Jurkat, Clone E6-1 (cell line): ENCODE results near the gene POLR3GL.

ENCODE experiments used
- DNase-seq: peaks from one replicate; pipeline ENCODE4 v3.0.0-alpha.2; 2011; ENCODE audit warnings: low read depth, low spot score
- H3K4me3 ChIP-seq: 2 replicates; pipeline ENCODE4 v1.5.1; 2011; ENCODE audit warnings: mild to moderate bottlenecking, low read length, control low read depth, moderate library complexity

The POLR3GL gene

GRCh38 chr1:145963265-145964019 lies 1.0 kb upstream of the POLR3GL start:
- no peak for DNase-seq
- H3K4me3 ChIP-seq: peak overlapping the region; percentile 68

DNA sequence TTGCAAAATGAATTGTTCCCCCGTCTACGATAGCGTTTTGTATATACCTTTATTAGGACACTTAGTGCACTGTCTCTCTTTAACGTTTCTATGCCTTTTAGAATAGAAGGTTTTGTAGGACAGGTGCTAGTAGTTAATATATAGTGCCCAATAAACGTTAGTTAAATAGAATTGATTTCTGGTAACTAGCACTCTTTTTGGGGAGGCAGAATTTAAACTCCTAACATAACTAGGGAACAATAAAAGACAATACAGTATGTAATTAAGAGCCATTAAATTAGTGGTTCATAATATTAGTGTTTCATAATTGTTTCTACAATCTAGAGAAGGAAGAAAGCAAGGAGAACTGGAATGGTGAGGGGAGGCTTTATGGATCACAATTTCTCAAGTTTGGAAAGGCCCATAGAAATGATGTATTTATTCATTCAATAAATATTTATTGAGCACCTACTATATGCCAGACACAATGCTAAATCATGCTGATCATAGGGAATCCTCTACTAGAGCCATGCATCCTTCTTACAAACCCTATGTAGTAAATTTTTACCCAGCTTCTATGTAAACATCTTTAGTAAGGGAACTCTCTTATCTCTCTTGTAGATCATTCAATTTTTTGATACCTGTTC lies 742 bp downstream of the POLR3GL start:
- peak overlapping the region; percentile 68 for H3K4me3 ChIP-seq
- DNase-seq: no peak

DNA sequence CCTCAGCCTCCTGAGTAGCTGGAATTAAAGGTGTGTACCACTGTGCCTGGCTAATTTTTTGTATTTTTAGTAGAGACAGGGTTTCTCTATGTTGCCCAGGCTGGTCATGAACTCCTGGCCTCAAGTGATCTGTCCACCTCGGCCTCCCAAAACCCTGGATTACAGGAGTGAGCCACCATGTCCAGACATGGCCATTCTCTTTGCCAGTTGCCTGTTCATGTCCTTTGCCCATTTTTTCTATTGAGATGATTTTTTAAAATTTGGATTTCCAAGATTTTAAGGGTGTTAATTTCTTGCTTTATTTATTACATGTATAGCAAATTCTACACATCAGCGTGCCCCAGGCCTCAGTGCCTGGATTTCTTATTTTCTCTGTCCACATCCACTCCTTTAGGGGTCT lies 2.8 kb downstream of the POLR3GL start:
- H3K4me3 ChIP-seq: no peak overlapping the region
- no peak for DNase-seq

- DNase-seq: no peak
- no peak overlapping the region for H3K4me3 ChIP-seq
Observed at GRCh38 chr1:145972580-145972979, 8.1 kb downstream of the POLR3GL start.

- DNase-seq: no peak
Observed at GRCh38 chr1:145974721-145975120, 10.2 kb downstream of the POLR3GL start.

DNA sequence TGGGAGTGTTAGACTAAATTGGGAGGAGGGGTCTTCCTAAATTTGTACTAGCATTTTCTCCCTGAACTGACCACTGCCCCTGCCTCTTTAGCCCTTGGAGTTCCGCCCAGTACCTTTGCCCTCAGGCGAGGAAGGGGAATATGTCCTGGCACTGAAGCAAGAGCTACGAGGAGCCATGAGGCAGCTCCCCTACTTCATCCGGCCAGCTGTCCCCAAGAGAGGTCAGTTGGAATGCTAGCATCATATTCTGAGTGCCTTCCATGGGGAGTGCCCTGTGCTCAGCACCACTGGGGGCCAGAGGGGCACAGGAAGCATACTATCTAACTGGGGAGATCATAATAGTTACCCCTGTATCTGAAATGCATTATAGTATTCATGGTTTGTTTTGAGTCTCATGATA lies 10.7 kb downstream of the POLR3GL start:
- DNase-seq: no peak
- no peak overlapping the region for H3K4me3 ChIP-seq

More at GRCh38 chr1:145974721-145975120, 10.2 kb downstream of the POLR3GL start:
- H3K4me3 ChIP-seq: no peak overlapping the region

DNA sequence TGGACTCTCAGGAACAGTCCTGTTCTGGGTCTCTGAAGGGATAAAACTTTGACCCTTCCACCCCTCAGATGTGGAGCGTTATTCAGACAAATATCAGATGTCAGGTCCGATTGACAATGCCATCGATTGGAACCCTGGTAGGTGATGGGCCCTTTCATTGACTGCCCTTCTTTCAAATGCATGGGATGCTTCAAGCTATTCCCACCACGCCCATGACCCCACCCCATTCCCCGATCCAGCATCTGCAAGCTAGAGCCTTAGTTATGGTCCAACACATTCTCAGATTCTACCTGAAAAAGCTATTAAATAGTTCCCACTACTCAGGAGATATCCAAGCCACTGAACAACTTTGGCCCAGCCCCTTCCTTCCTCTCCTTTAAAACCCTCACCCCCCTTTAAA lies 12.5 kb downstream of the POLR3GL start:
- DNase-seq: no peak
- no peak overlapping the region for H3K4me3 ChIP-seq

DNA sequence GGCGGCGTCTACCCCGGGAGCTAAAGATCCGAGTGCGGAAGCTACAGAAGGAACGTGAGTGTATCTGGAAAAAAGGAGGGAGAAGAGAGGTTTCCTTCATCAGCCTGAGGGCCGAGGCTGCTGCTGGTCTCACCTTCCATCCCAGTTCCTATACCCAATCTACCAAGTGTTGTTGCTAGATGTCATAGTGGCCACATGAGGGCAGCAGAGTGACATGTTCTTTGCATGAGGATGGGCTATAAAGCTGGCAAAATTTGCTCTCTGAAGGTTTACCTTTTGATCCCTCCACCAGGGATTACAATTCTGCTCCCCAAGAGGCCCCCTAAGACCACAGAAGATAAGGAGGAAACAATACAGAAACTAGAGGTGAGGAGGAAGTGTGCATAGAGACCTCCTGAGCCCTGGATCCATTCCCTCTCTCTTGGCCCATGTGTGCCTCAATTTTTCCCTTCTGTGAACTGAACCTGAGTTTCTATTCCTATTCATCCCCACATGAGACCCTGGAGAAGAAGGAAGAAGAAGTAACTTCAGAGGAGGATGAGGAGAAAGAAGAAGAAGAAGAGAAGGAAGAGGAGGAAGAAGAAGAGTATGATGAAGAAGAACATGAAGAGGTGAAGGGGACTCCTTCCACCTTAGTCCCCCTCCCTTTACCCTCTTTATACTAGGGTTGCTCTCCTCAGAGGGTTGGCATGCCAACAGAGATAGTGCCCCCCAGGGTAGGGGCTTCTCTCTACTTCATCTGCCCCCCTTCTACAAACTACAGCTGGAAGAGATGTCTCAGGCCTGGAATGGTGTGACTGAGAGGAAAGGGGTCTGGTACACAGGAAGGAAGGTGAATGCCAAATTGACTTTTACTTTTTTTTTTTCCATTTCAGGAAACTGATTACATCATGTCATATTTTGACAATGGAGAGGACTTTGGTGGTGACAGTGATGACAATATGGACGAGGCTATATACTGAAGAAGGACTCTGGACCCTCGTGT lies 13.3 kb downstream of the POLR3GL start:
- peak; percentile 78 for DNase-seq

DNA sequence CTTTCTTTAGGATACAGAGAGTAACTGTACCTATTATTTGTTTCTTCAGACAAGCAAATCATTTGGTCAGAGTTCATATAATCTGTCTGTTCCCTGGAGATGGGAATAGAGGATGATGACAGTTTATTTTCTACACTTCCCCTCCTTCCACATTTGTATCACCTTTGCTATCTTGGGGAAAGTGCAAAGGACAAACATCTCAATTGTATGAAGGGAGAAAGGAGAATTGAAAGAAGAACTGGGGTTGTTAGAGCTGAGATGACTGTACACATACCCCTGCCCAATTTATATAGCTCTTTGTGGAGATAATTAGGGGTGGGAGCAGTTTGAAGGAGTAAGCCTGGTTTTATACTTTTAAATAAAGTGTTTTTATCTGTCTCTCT lies 14.0 kb downstream of the POLR3GL start:
- no peak for DNase-seq
- H3K4me3 ChIP-seq: no peak overlapping the region

More for the DNA sequence above, 13.3 kb downstream of the POLR3GL start:
- no peak overlapping the region for H3K4me3 ChIP-seq

DNA sequence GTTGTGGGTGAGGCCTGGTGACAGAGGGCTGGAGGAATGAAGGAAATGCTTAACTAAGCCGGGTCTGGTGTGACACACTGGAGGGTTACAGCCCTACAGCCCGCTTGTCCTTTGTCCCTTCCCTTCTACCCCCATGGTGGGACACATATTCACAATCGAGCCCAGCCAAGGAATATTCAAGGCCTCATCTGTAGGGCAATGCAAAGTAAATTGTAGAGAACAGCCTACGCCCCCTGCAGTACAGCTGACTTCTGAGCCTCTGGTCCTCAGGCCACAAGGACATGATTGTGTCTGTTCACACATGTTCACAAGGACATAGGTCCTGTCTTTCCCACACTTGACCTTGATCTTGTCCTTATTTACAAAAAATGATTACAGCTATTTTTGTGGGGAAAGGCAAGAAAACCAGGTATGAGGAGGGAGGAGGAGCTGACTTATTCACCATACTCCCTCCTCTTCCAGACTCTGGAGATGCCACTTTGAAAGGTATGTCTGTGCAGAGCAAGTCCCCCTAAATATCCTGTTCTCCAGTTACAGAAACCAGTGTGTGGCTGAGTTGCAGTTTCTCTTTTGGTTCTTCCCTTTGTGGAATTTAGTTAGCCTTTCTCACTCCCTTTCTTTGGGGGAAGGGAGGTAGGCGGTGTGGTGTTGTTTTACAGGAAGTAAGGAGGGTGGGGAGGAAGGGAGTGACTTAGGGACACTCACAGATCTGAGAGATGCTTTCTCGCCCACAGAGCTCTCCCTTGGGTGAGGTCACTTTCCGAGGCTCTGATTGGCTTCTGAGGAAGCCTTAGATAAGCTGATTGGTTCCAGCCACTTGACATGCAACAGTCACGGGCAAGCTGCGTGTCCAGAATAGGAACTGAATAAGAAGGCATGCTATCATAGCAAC lies 14.6 kb downstream of the POLR3GL start:
- H3K4me3 ChIP-seq: peak overlapping the region; percentile 1; the same call in 1 of the 2 replicates
- peak; percentile 87 for DNase-seq

DNA sequence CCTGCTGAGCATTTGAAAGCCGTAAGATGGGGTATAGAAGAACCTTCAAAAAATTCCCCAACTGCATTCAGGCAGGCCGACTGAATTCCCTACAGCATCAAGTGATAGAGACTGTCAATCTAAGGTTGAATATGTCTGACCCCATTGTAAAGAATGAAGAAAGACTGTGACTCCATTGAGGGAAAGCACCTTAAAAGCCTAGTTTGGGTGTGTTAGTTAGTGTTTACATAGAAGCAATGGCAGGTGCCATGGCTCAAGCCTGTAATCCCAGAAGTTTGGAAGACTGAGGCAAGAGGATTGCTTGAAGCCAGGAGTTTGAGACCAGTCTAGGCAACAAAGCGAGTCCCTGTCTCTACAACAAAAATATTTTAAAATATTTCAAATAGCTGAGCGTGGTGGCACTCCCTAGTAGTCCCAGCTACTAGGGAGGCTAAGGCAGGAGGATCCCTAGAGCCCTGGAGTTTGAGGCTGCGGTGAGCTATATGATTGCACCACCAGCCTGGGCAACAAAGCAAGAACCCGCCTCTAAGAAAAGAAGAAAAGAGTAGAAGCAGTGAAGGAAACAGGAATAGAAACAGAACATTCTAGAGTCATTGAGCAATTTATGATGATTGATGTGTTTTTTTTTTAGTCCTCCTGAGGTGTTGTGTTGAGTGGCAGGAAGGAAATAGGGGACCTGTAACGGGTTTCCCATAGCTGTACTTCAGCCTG lies 15.4 kb downstream of the POLR3GL start:
- H3K4me3 ChIP-seq: no peak overlapping the region
- DNase-seq: no peak

GRCh38 chr1:145980457-145980994 lies 16.0 kb downstream of the POLR3GL start:
- H3K4me3 ChIP-seq: no peak overlapping the region
- DNase-seq: no peak

- DNase-seq: no peak
- H3K4me3 ChIP-seq: no peak overlapping the region
Observed at GRCh38 chr1:145982010-145982723, 17.7 kb downstream of the POLR3GL start.

- H3K4me3 ChIP-seq: no peak overlapping the region
- no peak for DNase-seq
Observed at GRCh38 chr1:145983206-145983675, 18.8 kb downstream of the POLR3GL start.

- no peak for DNase-seq
- no peak overlapping the region for H3K4me3 ChIP-seq
Observed at GRCh38 chr1:145983960-145984830, 19.7 kb downstream of the POLR3GL start.

- no peak overlapping the region for H3K4me3 ChIP-seq
- no peak for DNase-seq
Observed at GRCh38 chr1:145985129-145985501, 20.6 kb downstream of the POLR3GL start.
